Measurements from ENCODE around the gene PSTPIP2. TPM values are rescaled to one million over a fixed set of nuclear protein-coding genes. Genes with fewer than 3 reads are reported as not detected.
A peak's percentile ranks its signal among the peaks of the same experiment; 100 is the strongest.
"Not testable (repeated sequence)": the region's sequence is repeated elsewhere in the genome, so short reads cannot be mapped to it uniquely, and the experiment has no call there.

PSTPIP2 gene, protein sequence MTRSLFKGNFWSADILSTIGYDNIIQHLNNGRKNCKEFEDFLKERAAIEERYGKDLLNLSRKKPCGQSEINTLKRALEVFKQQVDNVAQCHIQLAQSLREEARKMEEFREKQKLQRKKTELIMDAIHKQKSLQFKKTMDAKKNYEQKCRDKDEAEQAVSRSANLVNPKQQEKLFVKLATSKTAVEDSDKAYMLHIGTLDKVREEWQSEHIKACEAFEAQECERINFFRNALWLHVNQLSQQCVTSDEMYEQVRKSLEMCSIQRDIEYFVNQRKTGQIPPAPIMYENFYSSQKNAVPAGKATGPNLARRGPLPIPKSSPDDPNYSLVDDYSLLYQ
- total RNA-seq: 27.9 TPM

DNA sequence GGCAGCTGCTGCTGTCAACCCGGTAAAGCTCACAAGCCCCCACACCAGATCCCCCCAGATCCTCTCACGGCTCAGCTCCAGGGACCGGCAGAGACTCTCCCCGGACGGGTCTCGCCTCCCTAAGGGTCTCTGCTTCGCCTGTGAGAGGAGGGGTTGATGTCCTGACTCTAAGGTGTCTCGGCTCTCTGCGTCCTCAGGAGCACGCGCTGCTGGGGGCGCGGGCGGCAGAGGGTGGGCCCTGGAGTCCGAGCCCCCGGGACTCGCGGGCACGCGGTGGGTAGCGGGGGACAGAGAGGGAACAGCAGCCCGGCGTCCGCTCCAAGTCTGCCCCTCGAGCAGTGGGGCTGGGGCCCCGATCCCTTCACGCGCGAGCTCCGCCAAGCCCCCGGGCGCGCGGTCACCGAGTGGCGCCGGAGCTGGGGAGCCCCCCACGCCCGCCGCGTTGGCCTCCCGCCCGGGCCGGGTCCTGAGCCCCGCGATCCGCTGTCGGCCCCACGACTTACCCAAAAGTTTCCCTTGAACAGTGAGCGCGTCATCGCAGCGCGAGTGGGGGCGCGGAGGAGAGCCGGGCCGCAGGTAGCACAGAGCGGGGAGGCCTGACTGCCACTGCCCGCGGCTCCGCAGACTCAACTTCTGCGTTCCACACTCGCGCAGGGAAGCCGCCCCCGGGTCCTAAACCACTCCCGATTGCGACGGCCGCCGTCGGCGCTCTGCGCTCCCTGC lies at the start of gene PSTPIP2:
PSTPIP2 (minus strand) TSS at position 608 of the 723 bp plus-strand sequence; CDS start at position 536, 72 bp downstream.
- H3K4me1 ChIP-seq (ENCODE audit: insufficient read depth, low read length): peaks cover 47% of the 10 kb centered on the region
- H3K27me3 ChIP-seq (ENCODE audit: insufficient read depth, low read length): no peaks in the 10 kb centered on the region

DNA sequence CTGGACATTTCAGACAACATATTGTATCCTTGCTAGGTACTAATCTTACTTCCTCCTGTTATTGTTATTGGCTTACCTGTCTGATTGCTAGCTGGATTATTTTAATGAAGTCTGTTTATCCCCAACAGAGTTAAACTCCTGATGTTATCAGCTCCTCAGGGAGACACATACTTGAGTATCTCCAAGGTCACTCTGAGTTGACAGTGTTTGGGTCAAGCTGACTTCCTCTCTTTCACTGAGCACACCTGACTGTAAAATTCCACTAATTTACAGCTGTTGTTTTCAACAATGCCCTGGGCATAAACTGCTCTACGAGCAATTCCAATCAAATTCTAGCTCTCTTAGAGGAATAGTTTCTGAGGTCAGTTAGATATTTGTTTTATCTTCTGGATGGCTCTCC lies 41.7 kb upstream of the PSTPIP2 start:
- Histone ChIP-seq H3K27me3 (ENCODE audit: insufficient read depth, low read length) (no peaks in the 10 kb centered on the region), H3K4me1 (ENCODE audit: insufficient read depth, low read length) (no peaks in the 10 kb centered on the region), H3K4me3 (ENCODE audit: low read length) (no peak overlapping the region), H3K9me3 (ENCODE audit: low read depth, low read length) (no peaks in the 10 kb centered on the region)

More for the DNA sequence above, at the start of gene PSTPIP2:
- Histone ChIP-seq H3K9me3 (ENCODE audit: low read depth, low read length) (no peaks in the 10 kb centered on the region), H3K4me3 (ENCODE audit: low read length) (peak within 1 kb of the TSS; percentile 78)

DNA sequence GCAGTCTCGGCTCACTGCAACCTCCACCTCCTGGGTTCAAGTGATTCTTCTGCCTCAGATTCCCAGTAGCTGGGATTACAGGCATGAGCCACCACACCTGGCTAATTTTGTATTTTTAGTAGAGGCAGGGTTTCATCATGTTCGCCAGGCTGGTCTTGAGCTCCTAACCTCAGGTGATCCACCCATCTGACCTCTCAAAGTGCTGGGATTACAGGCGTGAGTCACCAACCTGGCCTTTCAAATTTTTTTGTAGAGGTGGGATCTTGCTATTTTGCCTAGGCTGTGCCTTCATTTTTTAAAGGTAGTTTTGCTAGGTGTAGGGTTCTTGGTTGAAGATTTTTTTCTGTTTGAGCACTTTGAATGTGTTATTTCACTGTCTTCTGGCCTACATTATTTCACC lies 38.3 kb upstream of the PSTPIP2 start:
- Histone ChIP-seq H3K4me1 (ENCODE audit: insufficient read depth, low read length) (peaks cover 3% of the 10 kb centered on the region), H3K4me3 (ENCODE audit: low read length) (no peak overlapping the region), H3K27me3 (ENCODE audit: insufficient read depth, low read length) (no peaks in the 10 kb centered on the region), H3K9me3 (ENCODE audit: low read depth, low read length) (no peaks in the 10 kb centered on the region)

DNA sequence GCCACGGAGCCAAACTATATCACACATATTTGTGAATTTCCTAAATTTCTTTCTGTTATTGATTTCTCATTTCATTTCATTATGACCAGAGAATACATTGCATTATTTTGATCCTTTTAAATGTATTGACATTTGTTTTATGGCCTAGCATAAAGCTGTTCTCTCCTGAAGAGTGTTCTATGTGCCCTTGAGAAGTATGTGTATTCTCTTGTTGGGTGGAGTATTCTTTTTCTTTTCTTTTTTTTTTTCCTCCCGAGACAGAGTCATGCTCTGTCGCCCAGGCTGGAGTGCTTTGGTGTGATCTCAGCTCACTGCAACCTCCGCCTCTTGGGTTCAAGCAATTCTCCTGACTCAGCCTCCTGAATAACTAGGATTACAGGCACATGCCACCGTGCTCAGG lies 37.3 kb upstream of the PSTPIP2 start:
- H3K9me3 ChIP-seq (ENCODE audit: low read depth, low read length): no peaks in the 10 kb centered on the region
- no peak overlapping the region for H3K4me3 ChIP-seq (ENCODE audit: low read length)
- no peaks in the 10 kb centered on the region for H3K27me3 ChIP-seq (ENCODE audit: insufficient read depth, low read length)
- peaks cover 10% of the 10 kb centered on the region for H3K4me1 ChIP-seq (ENCODE audit: insufficient read depth, low read length)

DNA sequence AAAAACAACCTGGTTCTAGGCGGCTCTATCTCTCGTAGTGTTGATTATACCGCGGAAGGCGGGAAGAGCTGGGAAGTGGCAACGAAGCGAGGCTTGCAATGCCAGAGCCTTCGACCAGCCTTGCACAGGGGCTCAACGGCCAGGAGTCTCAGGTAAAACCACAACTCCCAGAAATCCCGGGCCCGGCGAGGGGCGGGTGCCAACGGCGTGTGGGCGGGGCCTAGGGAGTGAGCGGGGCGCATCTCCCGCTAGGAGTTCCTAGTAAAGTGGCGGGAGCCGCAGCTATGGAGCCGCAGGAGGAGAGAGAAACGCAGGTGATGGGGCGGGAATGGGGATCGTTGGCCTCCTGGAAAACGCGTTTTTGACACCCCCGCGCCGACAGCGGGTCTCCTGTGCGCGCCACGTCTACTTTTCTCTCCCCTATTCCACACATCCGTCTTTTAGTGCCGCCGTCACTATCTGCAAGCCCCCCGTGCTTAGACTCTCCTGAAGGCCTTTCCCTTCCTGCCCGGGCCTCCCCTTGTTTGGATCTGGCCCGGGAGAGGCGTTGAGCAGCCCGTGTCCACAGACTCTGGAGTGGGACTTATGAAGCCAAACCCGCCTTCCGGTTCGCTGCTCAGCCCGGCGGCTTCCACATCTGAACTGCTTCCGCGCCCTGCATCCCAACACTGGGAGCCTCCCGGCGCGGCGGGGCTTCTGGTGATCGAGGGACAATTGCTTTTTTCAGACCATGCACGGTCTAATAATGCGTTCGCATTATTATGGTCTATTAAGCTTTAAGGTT lies 32.3 kb upstream of the PSTPIP2 start, which contains the start of gene HAUS1:
HAUS1 (plus strand) TSS at position 258 of the 784 bp plus-strand sequence; CDS start at position 285, 27 bp downstream.
- H3K4me3 ChIP-seq (ENCODE audit: low read length): peak within 1 kb of the TSS; percentile 79
- H3K9me3 ChIP-seq (ENCODE audit: low read depth, low read length): no peaks in the 10 kb centered on the region
- H3K4me1 ChIP-seq (ENCODE audit: insufficient read depth, low read length): peaks cover 10% of the 10 kb centered on the region
- H3K27me3 ChIP-seq (ENCODE audit: insufficient read depth, low read length): no peaks in the 10 kb centered on the region

DNA sequence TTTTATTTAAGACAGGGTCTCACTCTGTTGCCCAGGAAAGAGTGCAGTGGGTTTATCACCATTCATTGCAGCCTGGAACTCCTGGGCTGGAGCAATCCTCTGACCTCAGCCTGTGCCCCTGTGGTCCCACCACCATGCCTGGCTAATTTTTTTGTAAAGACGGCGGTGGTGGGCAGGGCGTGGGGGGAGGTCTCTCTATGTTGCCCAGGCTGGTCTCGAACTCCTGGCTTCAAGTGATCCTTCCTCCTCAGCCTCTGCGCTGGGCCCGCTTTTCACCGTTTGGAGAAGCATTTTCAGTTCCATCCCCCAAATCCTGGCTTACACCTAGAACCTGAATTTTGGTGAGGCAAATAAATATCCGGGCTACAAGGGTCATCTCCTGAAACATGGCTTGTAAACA lies 27.4 kb upstream of the PSTPIP2 start:
- Histone ChIP-seq H3K4me1 (ENCODE audit: insufficient read depth, low read length) (peaks cover 28% of the 10 kb centered on the region), H3K9me3 (ENCODE audit: low read depth, low read length) (no peaks in the 10 kb centered on the region), H3K27me3 (ENCODE audit: insufficient read depth, low read length) (no peaks in the 10 kb centered on the region), H3K4me3 (ENCODE audit: low read length) (no peak overlapping the region)

DNA sequence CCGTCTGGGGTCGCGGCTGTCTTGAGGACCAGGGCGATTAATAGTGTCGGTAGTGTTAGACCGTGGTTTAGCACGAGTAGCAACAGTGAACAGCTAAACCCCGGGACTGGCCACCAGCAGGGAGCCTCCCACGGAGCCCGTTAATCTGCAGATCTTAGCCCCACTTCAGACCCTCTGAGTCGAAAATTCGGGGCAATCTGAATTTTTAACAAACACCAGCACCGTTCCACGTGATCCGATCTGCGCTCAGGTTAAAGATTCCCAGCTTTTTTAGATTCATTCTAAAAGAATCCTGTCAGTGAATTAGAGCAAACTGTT lies 26.5 kb upstream of the PSTPIP2 start:
- no peaks in the 10 kb centered on the region for H3K27me3 ChIP-seq (ENCODE audit: insufficient read depth, low read length)
- no peaks in the 10 kb centered on the region for H3K9me3 ChIP-seq (ENCODE audit: low read depth, low read length)
- peaks cover 33% of the 10 kb centered on the region for H3K4me1 ChIP-seq (ENCODE audit: insufficient read depth, low read length)
- H3K4me3 ChIP-seq (ENCODE audit: low read length): peak overlapping the region; percentile 91

DNA sequence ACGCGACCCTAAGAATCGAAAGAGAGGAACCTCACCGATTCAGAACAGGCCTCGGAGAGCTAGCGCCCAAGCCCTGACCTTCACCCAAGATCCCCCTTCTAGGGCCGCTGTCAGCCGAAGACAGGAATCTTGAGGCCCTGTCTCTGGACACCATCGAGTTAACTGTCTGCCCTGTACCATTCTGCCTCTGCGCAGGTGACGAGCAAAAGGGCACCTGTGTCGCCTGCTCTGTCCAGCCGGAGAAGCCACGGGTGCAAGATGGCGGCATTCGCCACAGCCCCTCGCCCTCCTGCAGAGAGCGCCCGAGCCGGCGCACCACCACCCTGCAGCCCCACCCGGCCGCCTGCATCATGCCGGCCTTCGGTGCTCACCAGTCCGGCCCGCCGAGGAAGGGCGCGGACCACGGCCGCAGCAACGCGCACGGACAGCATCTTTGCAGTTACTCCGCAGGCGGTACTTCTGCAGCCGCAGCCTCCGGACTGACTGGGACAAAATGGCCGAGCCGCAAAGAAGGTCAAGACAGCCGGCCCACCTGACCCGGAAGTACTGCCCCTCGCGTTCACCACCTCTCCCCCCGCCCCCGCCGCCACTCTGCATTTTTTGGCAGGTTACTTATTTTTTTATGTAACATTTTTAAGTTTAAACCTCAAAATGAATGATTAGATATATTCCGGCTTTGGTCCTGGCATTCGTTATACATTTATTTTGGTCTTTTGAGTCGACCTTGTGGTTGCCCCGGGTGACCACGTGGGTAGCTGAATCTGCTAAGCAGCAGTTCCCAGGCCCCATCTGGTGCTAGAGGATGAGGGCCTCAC lies 25.9 kb upstream of the PSTPIP2 start, which contains the start of gene ATP5F1A:
ATP5F1A (minus strand) TSS at position 496 of the 815 bp plus-strand sequence; CDS start at position 431, 65 bp downstream.
- no peaks in the 10 kb centered on the region for H3K27me3 ChIP-seq (ENCODE audit: insufficient read depth, low read length)
- H3K4me1 ChIP-seq (ENCODE audit: insufficient read depth, low read length): peaks cover 38% of the 10 kb centered on the region
- peak within 1 kb of the TSS; percentile 91 for H3K4me3 ChIP-seq (ENCODE audit: low read length)
- H3K9me3 ChIP-seq (ENCODE audit: low read depth, low read length): no peaks in the 10 kb centered on the region

DNA sequence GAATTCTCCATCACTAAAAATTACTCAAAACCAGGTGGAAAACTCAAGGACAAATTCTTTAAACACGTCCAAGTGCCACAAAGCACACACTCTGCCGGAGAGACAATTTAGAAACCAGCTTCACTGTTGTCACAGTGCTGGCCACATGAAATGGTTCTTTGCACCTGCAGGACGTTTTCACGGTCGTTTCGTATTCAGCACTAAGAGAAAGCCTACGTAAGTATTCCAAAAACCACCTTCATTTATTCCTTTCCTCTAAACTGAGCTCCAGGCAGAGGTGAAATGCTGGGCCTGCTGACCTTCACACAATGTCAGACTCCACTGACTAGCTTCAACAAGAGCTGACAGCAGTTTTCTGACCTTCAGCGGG lies 25.4 kb upstream of the PSTPIP2 start:
- Histone ChIP-seq H3K9me3 (ENCODE audit: low read depth, low read length) (no peaks in the 10 kb centered on the region), H3K4me3 (ENCODE audit: low read length) (peak overlapping the region; percentile 91), H3K4me1 (ENCODE audit: insufficient read depth, low read length) (peaks cover 38% of the 10 kb centered on the region), H3K27me3 (ENCODE audit: insufficient read depth, low read length) (no peaks in the 10 kb centered on the region)

DNA sequence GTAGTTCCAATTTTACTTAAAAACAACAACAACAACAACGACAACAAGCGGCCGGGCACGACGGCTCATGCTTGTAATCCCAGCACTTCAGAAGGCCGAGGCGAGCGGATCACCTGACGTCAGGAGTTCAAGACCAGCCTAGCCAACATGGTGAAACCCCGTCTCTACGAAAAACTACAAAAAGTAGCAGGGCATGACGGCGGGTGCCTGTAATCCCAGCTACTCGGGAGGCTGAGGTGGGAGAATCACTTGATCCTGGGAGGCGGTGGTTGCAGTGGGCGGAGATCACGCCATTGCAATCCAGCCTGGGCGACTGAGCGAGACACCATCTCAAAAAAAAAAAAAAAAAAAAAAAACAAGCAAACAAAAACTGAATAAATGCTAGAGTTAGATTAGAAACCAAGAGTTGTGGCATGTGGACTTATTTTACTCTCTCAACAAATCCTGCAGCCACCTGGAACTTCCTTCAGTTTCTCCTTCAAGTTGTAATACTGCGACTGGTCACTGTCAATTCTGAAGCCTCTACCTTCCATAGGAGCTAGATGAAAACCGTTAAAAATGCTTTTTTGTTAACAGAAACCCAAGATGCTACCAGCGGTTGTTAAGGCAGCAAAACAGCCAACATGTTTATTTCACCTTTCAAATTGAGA lies 24.7 kb upstream of the PSTPIP2 start:
- Histone ChIP-seq H3K9me3 (ENCODE audit: low read depth, low read length) (no peaks in the 10 kb centered on the region), H3K4me1 (ENCODE audit: insufficient read depth, low read length) (peaks cover 38% of the 10 kb centered on the region), H3K27me3 (ENCODE audit: insufficient read depth, low read length) (no peaks in the 10 kb centered on the region), H3K4me3 (ENCODE audit: low read length) (peak overlapping the region; percentile 91)

DNA sequence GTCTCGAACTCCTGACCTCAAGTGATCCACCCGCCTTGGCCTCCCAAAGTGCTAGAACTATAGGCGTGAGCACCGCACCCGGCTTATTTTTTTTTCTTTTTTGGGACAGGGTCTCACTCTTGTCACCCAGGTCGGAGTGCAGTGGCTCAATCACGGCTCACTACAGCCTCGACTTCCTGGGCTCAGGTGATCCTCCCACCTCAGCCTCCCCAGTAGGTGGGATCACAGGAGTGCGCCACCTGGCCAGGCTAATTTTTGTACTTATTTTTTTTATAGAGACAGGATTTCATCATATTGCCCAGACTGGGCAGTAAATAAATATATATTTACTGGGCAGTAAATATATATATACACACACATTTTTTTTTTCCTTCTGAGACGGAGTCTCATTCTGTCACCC lies 23.5 kb upstream of the PSTPIP2 start:
- Histone ChIP-seq H3K4me1 (ENCODE audit: insufficient read depth, low read length) (peaks cover 38% of the 10 kb centered on the region), H3K27me3 (ENCODE audit: insufficient read depth, low read length) (no peaks in the 10 kb centered on the region), H3K4me3 (ENCODE audit: low read length) (no peak overlapping the region), H3K9me3 (ENCODE audit: low read depth, low read length) (no peaks in the 10 kb centered on the region)

DNA sequence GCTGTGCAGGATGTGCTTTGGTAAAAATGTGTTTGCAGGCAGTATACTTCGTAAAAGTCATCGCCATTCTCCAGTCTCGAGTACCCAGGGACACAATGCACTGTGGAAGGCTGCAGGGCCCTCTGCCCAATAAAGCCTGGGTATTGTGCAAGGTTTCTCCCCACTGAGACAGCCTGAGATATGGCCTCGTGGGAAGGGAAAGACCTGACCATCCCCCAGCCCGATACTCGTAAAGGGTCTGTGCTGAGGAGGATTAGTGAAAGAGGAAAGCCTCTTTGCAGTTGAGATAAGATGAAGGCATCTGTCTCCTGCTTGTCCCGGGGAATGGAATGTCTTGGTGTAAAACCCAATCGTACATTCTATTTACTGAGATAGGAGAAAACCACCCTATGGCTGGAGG lies 16.4 kb upstream of the PSTPIP2 start:
- H3K27me3 ChIP-seq (ENCODE audit: insufficient read depth, low read length); H3K9me3 ChIP-seq (ENCODE audit: low read depth, low read length); H3K4me1 ChIP-seq (ENCODE audit: insufficient read depth, low read length); H3K4me3 ChIP-seq (ENCODE audit: low read length): not testable (repeated sequence)

DNA sequence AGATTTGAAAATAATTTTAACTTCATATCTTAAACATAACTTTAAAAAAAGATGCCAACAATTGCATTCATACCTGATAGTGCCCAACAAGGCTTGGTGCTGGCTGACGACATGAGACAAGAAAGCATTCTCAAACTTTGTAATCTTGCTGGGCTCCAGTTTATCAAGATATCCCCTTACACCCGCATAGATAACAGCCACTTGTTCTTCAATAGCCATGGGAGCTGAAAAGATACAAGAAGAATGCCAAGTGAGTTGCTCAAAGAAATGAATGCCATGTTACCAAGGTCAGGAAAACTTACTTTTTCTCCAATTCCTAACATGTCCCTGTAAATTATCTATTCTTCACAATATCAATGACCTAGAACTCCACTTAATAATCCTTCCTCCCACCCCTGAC lies 12.4 kb upstream of the PSTPIP2 start:
- H3K4me3 ChIP-seq (ENCODE audit: low read length): no peak overlapping the region
- no peaks in the 10 kb centered on the region for H3K27me3 ChIP-seq (ENCODE audit: insufficient read depth, low read length)
- no peaks in the 10 kb centered on the region for H3K9me3 ChIP-seq (ENCODE audit: low read depth, low read length)
- no peaks in the 10 kb centered on the region for H3K4me1 ChIP-seq (ENCODE audit: insufficient read depth, low read length)

DNA sequence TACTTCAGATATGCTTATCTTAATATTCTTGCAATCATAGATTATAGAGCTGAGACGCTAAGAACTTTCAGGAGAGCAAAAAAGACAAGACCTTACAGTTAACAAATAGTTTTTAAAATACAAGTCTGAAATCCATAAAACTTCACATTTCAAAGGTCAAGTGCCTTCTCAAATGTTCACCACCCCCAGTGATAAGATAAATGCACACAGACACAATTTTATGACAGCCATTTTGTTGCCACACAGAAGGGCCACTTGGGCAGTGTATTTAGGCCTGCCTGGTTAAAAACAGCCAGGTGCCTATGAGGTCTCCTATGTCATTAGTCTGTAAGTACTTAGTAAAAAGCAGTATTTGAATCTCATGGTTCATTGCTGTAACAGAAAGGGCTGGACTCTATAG lies 8.1 kb upstream of the PSTPIP2 start:
- Histone ChIP-seq H3K27me3 (ENCODE audit: insufficient read depth, low read length) (no peaks in the 10 kb centered on the region), H3K4me1 (ENCODE audit: insufficient read depth, low read length) (no peaks in the 10 kb centered on the region), H3K9me3 (ENCODE audit: low read depth, low read length) (no peaks in the 10 kb centered on the region), H3K4me3 (ENCODE audit: low read length) (no peak overlapping the region)

Data from mononuclear cell (primary cell).